HepG2 (cell line): Measurements from ENCODE around the gene TMEM156. TPM values are rescaled to one million over a fixed set of nuclear protein-coding genes. Genes with fewer than 3 reads are reported as not detected.

ENCODE experiments used
- ATF6 ChIP-seq: sonication (generic); formaldehyde crosslinking; conservative IDR thresholded peaks from 2 replicates; pipeline ENCODE4 v1.4.0; 2020; ENCODE audit warnings: missing genetic modification reagents
- DZIP1 ChIP-seq: sonication (generic); formaldehyde crosslinking; IDR thresholded peaks from 2 replicates; pipeline ENCODE4 v1.5.0; 2020; ENCODE audit warnings: mild to moderate bottlenecking, missing genetic modification reagents
- FOXK2 ChIP-seq: fragments of 450-650 bp; IDR thresholded peaks from 2 replicates; pipeline ENCODE4 v1.6.1; 2016
- GABPB1 ChIP-seq: IDR thresholded peaks from 2 replicates; pipeline ENCODE4 v1.6.1; 2016; ENCODE audit warnings: mild to moderate bottlenecking, missing genetic modification reagents, moderate library complexity, missing compliant biosample characterization
- GLMP ChIP-seq: sonication (generic); formaldehyde crosslinking; IDR thresholded peaks from 2 replicates; pipeline ENCODE4 v1.9.0; 2021; ENCODE audit warnings: missing genetic modification reagents, mild to moderate bottlenecking, borderline replicate concordance
- JUN ChIP-seq: sonication (generic); formaldehyde crosslinking; IDR thresholded peaks from 2 replicates; pipeline ENCODE4 v1.4.0; 2020; ENCODE audit warnings: mild to moderate bottlenecking, missing genetic modification reagents
- NFAT5 ChIP-seq: sonication (generic); formaldehyde crosslinking; IDR thresholded peaks from 2 replicates; pipeline ENCODE4 v1.4.0; 2020; ENCODE audit warnings: missing genetic modification reagents
- SMC3 ChIP-seq: IDR thresholded peaks from 2 replicates; pipeline ENCODE4 v1.6.1; 2011; ENCODE audit warnings: low read length, improper control_type of control experiment
- ZFP90 ChIP-seq: sonication (generic); formaldehyde crosslinking; IDR thresholded peaks from 2 replicates; pipeline ENCODE4 v1.8.0; 2022; ENCODE audit warnings: missing genetic modification reagents, mild to moderate bottlenecking, inconsistent platforms, borderline replicate concordance
- ZNF124 ChIP-seq: sonication (generic); formaldehyde crosslinking; IDR thresholded peaks from 2 replicates; pipeline ENCODE4 v1.4.0; 2020; ENCODE audit warnings: missing genetic modification reagents
- ZNF280D ChIP-seq: sonication (generic); formaldehyde crosslinking; IDR thresholded peaks from 2 replicates; pipeline ENCODE4 v1.5.1; 2020; ENCODE audit warnings: mild to moderate bottlenecking, missing genetic modification reagents
- ZNF546 ChIP-seq: sonication (generic); formaldehyde crosslinking; conservative IDR thresholded peaks from 2 replicates; pipeline ENCODE4 v1.8.1; 2023; ENCODE audit warnings: mild to moderate bottlenecking, missing genetic modification reagents
- ZNF614 ChIP-seq: IDR thresholded peaks from 2 replicates; pipeline ENCODE4 v1.6.1; 2018; ENCODE audit warnings: missing biosample characterization, missing genetic modification reagents, inconsistent platforms, borderline replicate concordance
- polyA plus RNA-seq, 8 experiments: library from polyadenylated mRNA; depleted of rRNA in 3 of 8; stranded (reverse) in 7 of 8; unstranded in 1 of 8; fragments of >200 nt; fragmentation: Illumina TruSeq in 4 of 8; extraction: Trizol in 4 of 8; gene quantifications; 2 replicates each; pipeline versions ENCODE4 v1.2.1 to v1.2.3, GENCODE V29; 2011 to 2016; ENCODE audit warnings: low read depth in 4 of 8, missing spikeins in 1 of 8, mixed read lengths in 1 of 8; ENCODE audit not compliant: insufficient read depth in 1 of 8
- total RNA-seq, 5 experiments: library from RNA; depleted of rRNA; stranded (reverse); fragments of >200 nt; fragmentation: Illumina TruSeq; extraction: Trizol; gene quantifications; 2 replicates each; pipeline ENCODE4 v1.2.3, GENCODE V29; 2016; ENCODE audit warnings: low read depth in 1 of 5

TMEM156 gene
- total and polyA plus RNA-seq, 2 of the 13 experiments (the other 11 are each of a cell fraction or from before 2014, with no cell fraction given), result 1.6 TPM; not detected in 1

GRCh38 chr4:39026096-39026495 lies 6.1 kb downstream of the TMEM156 start (continued):
- TF ChIP-seq ATF6 (CRISPR knock-in tag), result no peak
- no peak for TF ChIP-seq ZFP90 (CRISPR knock-in tag)
- TF ChIP-seq SMC3, result no peak
- TF ChIP-seq DZIP1 (CRISPR knock-in tag), result no peak
- TF ChIP-seq ZNF280D (CRISPR knock-in tag), result no peak
- no peak for TF ChIP-seq GABPB1 (CRISPR knock-in tag)
- no peak for TF ChIP-seq GLMP (CRISPR knock-in tag)
- no peak for TF ChIP-seq ZNF614 (CRISPR knock-in tag)
- no peak for TF ChIP-seq JUN
- TF ChIP-seq NFAT5 (CRISPR knock-in tag), result no peak
- TF ChIP-seq ZNF124 (CRISPR knock-in tag), result no peak
- no peak for TF ChIP-seq ZNF546
- no peak for TF ChIP-seq FOXK2
- TF ChIP-seq, all 625 proteins: peak for 0
